COR-L47 (cell line): ENCODE results near the gene ENOX1.
"Not testable (repeated sequence)": the region's sequence is repeated elsewhere in the genome, so short reads cannot be mapped to it uniquely, and the experiment has no call there.

Experiments
- DNase-seq: peaks from one replicate; lab custom pipeline; 2025; lab: John Stamatoyannopoulos, UW

Gene ENOX1

DNA sequence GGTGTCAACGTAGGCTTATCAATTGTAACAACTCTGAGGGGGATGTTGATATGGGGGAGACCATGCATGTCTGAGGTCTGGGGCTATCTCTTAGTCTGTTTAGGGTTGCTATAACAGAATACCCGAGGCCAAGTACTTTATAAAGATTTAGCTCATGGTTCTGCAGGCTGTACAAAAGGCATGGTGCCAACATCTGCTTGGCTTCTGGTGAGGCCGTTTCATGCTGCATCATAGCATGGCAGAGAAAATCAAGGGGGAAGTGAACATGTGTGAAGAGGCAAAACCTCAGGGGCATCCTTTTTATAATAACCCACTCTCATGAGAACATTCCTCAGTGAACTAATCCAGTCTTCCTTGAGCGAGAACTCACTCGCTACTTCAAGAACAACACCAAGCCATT is 353.8 kb downstream of the ENOX1 start:
- no peak for DNase-seq

GRCh38 chr13:43431841-43432240 is 354.9 kb downstream of the ENOX1 start:
- no peak for DNase-seq

DNA sequence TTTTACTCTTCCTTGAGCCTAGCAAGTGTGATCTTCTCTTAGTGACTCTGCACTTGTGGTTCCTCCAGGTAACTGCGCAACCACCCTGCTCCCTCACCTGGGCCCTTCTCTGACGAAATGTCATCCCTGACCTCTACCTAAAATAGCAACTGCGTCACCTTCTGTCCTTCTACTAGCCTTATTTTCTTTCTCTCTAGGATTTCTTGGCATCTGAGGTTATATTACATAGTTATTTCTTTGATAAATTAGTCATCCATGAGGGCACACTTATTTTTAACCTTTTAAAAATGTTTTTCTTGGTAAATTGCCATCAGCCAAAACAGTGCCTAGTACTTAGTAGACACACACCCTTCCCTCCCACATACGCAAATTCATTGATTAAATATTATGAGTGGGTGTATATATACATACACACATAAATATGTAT is 355.5 kb downstream of the ENOX1 start:
- DNase-seq = no peak

GRCh38 chr13:43428545-43429296 is 358.1 kb downstream of the ENOX1 start:
- DNase-seq = no peak

- DNase-seq = no peak
These were observed 360.4 kb downstream of the ENOX1 start for GRCh38 chr13:43426355-43426754.

DNA sequence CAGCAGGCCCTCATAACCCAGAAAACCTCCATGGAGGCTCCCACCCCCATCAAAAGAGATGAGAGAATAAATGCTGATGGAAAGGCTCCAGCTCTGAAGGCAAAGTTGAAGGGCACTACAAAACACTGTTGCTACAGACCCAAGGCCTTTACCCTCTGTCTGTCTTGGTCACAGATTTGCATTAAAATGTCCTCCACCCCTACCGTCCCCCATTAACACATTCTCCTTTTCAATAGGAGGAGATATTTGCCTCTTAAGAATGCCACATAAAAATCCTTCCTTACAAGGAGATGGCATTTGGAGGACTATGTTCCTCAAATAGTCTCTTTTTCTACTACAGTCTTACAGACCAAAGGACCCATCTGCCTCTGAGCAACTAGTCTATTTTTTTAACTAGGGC is 361.5 kb downstream of the ENOX1 start:
- no peak for DNase-seq

DNA sequence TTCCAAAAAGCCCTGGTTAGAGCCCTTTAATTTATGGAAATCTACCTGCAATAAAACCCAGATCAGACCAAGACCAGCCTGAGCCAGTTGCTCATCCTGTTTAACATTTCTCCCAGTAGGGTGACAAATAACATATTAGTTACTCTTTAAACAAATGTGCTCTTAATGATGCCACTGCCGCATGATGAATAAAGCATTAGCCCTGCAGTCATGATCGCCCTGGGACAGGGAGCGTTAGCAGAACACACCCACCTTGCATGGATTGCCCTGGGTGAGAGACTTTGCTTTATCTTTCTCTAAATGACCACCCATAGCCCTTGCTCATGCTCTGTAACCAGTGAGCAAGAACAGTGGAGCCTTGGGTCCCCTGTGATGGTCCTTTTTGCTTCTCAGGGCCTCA is 362.4 kb downstream of the ENOX1 start:
- no peak for DNase-seq

- DNase-seq = no peak
These were observed 364.7 kb downstream of the ENOX1 start for GRCh38 chr13:43422116-43422515.

GRCh38 chr13:43416842-43417241 is 369.9 kb downstream of the ENOX1 start:
- not testable (repeated sequence) for DNase-seq

DNA sequence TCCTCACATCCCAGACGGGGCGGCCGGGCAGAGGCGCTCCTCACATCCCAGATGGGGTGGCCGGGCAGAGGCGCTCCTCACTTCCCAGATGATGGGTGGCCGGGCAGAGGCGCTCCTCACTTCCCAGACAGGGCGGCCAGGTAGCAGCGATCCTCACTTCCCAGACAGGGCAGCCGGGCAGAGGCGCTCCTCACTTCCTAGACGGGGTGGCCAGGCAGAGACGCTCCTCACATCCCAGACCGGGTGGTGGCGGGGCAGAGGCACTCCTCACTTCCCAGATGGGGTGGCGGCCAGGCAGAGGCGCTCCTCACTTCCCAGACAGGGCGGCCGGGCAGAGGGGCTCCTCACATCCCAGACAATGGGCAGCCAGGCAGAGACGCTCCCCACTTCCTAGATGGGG is 370.4 kb downstream of the ENOX1 start:
- not testable (repeated sequence) for DNase-seq

- DNase-seq = not testable (repeated sequence)
These were observed 370.8 kb downstream of the ENOX1 start for GRCh38 chr13:43415903-43416391.

DNA sequence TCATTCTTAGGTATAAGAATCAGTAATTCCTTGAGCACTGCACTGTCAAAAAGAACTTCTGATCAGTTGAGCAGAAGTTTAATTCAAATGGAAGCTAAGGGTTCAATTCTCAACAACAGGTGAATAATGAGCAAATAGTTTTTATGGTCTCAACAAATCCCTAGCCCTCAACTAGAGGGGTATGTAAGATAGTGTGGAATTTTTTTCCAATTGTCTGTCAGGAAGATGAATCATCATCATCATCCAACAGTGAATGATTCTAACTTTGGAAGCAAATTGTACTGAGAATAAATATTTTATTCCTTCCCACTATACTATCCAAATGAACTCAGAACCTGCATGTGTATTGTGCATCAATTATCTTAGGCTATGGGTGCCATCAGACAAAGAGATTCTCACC is 372.7 kb downstream of the ENOX1 start:
- no peak for DNase-seq

- DNase-seq = no peak
These were observed 375.0 kb downstream of the ENOX1 start for GRCh38 chr13:43411741-43412140.

- no peak for DNase-seq
These were observed 375.6 kb downstream of the ENOX1 start for GRCh38 chr13:43411211-43411610.

DNA sequence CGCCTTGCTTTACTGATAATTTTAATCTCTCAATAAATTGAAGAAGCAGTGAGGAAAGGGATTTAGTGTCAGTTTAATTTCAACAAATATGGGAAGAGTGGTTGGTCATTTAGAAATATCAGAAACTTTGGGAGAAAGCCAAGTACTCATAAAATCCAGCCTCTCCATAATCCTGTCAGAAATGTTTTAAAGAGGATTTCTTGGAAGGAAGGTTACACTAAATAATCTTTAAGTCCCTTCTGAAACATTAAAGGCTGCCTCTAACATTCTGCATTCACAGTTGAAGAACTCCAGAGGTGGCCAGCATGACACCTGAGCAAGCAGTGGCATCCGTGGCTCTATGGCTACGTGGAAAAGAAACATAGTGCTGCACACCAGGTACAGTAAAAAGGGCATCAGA is 378.5 kb downstream of the ENOX1 start:
- DNase-seq = no peak

DNA sequence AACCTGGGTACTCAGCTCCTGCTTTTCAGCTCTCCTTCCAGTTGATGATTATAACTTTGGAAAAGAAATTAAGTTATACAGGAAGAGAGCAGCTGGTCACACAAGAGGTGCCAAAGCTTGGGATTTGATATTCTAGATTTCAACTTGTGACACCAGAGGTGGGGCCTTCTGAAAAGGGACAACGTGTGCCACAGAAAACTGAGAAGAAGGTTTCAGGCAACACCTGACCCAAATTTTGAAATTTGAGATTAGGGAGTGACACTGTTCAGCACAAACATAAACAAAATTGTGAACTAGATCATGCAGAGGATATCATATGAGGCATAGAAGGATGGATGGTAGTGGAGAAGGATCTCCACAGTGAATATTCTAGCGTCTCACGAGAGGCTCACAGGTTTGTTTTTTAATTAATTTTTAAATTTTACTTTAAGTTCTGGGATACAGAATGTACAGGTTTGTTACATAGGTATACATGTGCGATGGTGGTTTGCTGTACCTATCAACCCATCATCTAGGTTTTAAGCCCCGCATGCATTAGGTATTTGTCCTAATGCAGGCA is 379.7 kb downstream of the ENOX1 start:
- no peak for DNase-seq

- DNase-seq = no peak
These were observed 381.3 kb downstream of the ENOX1 start for GRCh38 chr13:43405457-43405856.

DNA sequence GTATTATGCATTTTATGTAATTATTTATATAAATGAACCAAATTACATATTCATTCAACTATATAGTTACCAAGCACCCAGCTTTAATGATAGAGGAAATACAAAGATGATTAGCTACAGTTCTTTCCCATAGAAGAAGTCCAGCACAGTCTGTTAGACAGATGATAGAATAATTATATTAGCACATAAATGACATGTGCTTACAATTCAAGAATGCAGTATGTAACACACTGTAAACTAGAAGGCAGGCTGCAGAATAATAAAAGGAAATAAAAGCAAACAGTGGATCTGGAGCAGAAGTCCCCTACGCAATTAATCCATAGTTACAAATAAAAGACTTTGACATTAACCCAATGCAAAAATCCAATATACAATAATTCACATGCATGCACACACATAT is 384.4 kb downstream of the ENOX1 start:
- DNase-seq = no peak

DNA sequence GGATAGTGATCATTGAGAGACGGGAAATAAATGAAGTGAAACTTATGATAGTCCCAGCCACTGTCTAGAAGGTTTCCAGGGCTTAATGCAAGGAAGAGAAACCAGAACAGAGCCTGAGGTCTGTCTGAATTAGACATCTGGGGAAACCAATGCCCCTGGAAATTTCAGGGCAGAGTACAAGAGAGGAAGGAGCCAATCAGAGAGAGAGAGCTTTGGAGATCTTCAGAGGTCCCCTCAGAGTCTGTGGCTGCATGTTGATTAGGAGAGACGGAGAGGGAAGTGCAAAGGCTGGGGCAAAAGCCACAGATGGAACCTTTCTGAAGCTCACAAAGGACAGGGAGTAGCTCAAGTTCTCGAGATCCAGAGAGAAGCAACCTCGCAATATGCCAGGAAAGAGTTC is 385.4 kb downstream of the ENOX1 start:
- no peak for DNase-seq

DNA sequence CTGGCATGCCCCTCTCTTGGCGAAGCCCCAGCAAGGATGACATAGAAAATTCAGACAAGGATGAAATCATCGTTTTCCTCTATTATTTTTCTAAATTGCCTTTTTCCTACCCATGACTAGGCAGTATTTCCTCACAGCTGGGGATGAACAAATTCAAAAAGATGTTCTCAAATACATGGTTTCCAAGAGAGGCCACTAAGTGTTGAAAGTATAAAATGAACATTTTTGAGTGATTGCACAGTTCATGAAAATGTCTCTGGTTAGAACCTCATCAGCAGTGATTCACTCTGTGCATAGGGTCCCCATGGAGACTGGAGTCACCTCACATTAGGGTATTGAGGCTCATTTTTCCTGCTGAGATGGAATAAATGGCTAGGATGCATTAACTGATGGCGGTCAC is 389.7 kb downstream of the ENOX1 start:
- no peak for DNase-seq

DNA sequence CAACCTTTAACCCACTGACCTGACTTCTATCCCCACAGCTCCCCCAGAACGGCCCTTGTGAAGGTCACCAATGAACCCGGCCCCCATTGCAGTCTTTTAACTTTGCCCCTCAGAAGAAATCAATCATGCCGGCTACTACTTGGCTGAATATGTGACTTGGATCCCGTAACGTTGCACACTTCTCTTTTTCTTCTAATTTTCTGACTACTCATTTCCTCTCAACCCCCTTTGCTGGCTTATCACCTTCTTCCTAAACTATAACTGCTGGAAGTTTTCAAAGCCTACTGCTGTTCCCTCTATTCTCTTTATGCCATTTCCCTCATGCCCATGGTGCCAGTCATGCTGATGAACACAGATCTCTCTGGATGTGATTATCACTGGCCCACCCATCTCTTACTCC is 395.7 kb downstream of the ENOX1 start:
- no peak for DNase-seq

DNA sequence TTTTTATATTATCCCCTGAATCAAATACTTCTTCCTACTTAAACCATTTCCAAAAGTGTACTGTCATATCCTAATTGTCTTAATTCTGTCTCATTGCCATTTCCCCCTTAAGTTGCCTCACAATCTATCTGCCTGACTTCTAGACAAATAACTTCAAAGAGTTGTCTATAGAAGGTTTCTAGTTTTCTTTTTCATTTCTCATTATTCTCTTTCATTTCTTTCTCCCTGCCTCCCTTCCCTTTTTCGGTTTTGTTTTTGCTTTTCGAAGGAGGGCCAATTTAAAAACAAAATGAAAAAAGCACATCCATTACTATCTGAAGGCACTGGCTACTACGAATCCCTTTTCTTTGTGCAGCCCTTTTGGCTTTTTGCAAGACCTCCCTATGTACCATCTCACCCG is 396.2 kb downstream of the ENOX1 start:
- no peak for DNase-seq

- peak; percentile 1 for DNase-seq
These were observed 396.8 kb downstream of the ENOX1 start for GRCh38 chr13:43389983-43390382.

DNA sequence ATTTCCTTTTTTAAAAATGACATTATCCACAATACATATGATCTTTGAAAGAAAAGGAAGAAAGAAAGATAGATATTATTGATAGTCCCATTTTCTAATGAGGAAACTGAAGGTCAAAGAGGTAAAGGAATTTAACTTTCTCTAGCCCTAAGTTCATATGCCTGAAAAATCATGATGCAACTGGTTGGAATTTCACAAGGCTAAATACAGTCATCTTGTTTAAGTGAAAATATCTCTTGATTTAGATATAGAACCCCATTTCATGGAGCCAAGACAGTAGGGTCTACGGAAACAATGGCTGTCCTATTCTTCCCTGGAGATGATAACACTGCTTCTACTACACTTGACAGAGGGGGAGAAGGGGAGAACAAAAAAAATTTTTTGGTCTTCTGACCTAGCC is 397.2 kb downstream of the ENOX1 start:
- DNase-seq = no peak
